ENCODE data around the gene USH1C. TPM values are rescaled to one million over a fixed set of nuclear protein-coding genes. Genes with fewer than 3 reads are reported as not detected.

The USH1C gene
- total RNA-seq, 1 donor from 2014 or later, result not detected

DNA sequence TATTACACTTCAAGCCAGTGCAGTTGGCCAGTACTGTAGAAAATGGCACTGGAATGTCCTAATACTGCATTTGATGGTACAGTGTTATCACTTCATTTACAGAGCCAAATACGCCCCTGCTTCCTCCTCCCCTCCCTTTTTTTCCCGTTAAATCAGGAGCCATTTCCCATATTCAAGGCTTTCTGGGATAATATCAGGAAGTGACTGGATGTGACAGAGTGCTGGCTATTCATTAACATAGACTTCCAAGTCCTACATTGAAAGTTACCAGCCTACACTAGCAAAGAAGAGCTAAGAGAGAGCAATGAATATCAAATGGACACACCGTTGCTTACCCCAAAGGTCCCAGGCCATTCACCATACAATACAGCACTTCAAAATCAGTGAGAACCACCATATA is 35.4 kb downstream of the USH1C start:
- no peak for DNase-seq (ENCODE audit: low read depth)

DNA sequence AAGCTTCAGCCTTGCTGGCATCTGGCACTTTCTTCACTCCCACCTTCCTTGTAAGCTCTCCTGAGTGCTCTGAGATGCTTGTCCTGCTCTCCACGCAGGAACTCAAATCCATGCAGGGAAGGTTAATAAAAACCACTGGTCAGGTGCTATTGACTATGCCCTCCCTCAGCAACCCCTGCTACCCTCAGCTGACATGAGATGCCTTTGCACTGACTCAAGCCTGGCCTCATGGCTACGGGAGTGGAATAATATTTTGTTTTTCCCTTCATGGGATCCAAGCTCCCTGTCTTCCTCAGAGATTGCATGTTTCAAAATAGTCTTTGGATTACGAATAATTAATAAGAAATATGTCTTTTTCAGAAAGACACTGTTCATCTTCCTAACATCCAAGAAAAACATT is 35.9 kb downstream of the USH1C start:
- DNase-seq (ENCODE audit: low read depth), result peak; percentile 61

DNA sequence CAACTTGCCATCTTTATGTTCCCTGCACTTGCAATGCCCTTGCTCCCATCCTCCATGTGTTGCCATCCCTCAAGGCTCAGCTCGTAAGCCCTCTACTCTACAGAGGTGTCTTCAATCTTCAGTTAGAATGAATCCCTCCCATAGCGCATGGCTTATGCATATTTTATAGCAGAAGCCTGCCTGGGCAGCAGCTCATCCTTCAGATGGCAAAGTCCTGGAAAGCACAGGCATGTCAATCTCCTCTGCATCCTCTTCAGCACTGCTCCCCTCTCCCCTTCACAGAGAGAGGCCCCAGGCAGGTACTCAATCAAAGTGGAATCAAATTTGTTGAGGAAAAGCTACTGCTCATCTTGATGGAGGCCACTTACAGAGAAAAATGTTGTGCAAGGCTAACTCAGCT is 36.4 kb downstream of the USH1C start:
- DNase-seq (ENCODE audit: low read depth), result no peak

DNA sequence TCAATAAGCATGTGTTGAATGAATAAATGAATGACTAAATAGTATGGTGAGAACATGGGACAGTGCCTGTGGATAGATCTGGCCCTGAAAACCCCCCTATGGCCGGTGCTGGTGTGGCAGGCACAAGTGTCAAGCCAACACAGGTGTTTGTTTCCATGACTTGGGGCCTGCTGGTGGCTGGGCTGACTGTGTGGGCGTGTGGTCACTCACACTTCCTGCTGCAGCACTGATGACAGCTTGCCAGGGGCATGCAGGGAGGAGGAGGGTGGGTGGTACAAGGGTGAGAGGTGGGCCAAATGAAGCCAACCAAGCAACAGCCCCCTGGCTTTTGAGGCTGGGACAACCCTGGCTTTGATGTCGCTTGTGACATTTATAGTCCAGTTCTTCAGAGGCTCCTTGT is 37.3 kb downstream of the USH1C start:
- DNase-seq (ENCODE audit: low read depth), result peak; percentile 38

DNA sequence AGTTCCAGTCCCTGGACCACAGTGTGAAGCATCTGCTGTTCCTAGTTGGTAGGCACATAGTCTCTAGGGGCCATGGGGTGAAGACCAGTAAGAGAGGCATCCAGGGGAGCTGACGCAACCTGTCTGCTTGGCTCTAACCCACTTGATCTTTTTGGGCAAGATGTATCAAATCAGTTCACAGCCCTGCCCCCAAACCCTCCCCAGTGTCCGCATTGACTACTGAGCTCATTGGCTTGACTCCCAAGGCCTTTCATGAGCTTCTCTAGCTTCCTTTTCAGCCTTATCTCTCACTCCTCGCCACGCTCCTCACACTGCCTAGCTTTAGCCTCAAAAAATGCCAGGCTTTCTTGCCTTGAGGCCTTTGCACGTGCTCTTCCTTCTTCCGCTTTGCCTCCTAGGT is 37.9 kb downstream of the USH1C start:
- no peak for DNase-seq (ENCODE audit: low read depth)

- DNase-seq (ENCODE audit: low read depth), result peak; percentile 52
Observed at GRCh38 chr11:17505146-17505545, 39.1 kb downstream of the USH1C start.

- DNase-seq (ENCODE audit: low read depth), result peak; percentile 84
Observed at GRCh38 chr11:17504330-17505107, 39.7 kb downstream of the USH1C start.

GRCh38 chr11:17502630-17503029 is 41.6 kb downstream of the USH1C start:
- DNase-seq (ENCODE audit: low read depth), result no peak

DNA sequence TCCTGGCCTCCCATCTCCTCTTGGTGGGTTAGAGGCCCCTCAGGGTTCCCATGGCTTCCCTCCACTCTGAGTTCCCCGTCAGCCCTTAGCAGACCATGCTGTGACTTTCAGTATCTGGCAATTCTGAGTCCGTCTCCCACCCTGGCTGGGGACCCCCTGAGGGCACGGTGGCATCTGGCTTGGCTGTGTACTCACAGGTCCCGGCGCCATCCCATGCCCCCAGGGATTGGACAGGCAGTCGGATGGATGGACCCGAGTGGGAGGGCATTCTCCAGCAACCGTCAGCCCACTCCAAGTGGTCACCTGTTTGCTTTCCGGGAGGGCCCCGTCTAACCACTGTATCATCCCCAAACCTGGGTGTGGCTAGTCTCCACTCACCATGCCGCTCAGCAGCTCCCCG is 43.5 kb downstream of the USH1C start:
- no peak for DNase-seq (ENCODE audit: low read depth)

- DNase-seq (ENCODE audit: low read depth), result no peak
Observed at GRCh38 chr11:17498475-17498874, 45.7 kb downstream of the USH1C start.

GRCh38 chr11:17498058-17498457 is 46.2 kb downstream of the USH1C start:
- DNase-seq (ENCODE audit: low read depth), result no peak

- DNase-seq (ENCODE audit: low read depth), result no peak
Observed at GRCh38 chr11:17496406-17496805, 47.8 kb downstream of the USH1C start.

- DNase-seq (ENCODE audit: low read depth), result peak; percentile 32
Observed at GRCh38 chr11:17494019-17494418, 50.2 kb downstream of the USH1C start.

DNA sequence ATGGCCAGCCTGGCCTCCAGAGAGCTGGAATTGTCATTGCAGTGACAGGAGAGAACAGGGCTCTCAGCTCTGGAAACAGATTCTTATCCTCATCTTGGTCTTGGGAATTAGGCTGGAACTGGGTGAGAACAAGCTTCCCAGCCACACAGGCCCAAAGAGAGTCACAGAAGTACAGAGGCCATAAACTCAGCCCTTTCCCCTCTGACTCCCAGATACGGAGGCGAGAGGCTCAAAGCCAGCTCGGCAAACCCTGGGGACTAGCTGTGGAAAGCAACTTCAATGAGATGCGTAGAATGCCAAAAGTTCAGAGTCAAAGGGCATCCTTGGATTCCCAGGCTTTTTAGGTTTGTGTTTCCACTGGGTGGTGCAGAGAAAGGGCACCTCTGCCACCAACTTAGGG is 53.3 kb downstream of the USH1C start:
- no peak for DNase-seq (ENCODE audit: low read depth)

- DNase-seq (ENCODE audit: low read depth), result no peak
Observed at GRCh38 chr11:17490232-17490631, 54.0 kb downstream of the USH1C start.

GRCh38 chr11:17489751-17490150 is 54.5 kb downstream of the USH1C start:
- no peak for DNase-seq (ENCODE audit: low read depth)

- no peak for DNase-seq (ENCODE audit: low read depth)
Observed at GRCh38 chr11:17488563-17488962, 55.7 kb downstream of the USH1C start.

GRCh38 chr11:17486646-17487045 is 57.6 kb downstream of the USH1C start:
- DNase-seq (ENCODE audit: low read depth), result no peak

GRCh38 chr11:17483505-17483904 is 60.7 kb downstream of the USH1C start:
- DNase-seq (ENCODE audit: low read depth), result no peak

GRCh38 chr11:17481905-17482304 is 62.3 kb downstream of the USH1C start:
- DNase-seq (ENCODE audit: low read depth), result no peak

DNA sequence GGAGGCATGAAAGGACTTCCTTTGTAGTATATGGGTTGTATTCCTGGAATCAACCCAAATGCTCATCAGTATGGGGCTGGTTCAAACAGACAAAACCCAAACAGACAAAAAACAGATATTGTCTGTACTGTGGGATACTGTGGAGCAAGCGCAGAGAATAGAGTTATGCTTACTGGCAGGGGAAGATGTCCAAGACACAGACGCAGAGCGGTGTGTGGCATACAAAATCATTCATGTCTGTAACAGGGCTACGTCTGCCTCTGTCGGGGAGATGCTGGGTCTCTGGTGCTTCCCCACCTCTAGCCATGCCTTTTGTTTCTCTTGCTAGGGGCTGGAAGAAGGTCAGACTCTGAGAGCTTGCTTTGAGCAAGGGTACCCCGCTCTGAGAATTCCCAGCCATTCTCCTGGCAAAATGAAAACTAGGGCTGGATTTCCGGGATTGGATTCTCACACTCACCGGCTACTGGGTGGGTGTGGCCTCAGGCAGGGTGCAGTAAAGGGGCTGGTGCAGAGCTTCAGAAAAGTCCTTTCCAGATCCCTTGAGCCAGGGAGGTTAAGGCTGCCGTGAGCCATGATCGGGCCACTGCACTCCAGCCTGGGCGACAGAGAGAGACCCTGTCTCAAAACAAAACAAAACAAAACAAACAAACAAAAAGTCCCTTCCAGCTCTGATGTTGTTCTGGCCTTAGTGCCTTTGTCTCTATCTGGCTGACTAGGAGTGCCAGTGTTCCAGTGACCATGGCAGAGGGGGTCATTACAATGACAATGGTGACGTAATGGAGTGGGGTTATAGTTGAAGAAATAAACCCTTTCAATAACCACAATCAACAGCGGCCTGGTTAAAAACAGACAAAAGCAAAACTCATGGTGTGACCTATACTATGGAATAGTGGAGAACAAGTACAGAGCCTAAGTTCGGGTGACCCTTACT is 64.7 kb downstream of the USH1C start:
- DNase-seq (ENCODE audit: low read depth), result peak; percentile 40

DNA sequence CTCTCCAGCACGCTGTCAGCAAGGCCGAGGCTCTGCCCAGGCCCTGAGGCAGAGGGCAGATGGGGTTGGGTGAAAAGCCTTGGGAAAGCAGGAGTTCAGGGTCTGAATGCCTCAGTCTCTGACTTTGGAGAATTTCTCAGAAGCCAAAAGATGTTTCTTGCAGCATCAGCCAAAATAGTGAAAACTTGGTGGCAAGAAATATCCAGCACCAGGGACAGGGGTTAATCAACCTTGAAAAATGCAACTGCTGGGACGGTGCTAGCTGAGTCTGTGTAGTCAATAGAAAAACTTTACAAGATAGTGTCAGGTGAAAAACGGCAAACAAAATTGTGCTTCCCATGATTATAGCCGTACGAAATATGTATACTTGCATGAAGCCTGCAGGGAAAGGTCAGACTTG is 66.1 kb downstream of the USH1C start:
- no peak for DNase-seq (ENCODE audit: low read depth)

Measured in myocyte (in vitro differentiated cells).